Activated CD8-positive, alpha-beta memory T cell treated with anti-CD3 and anti-CD28 coated beads for 24 hours (primary cell): Measurements from ENCODE around the gene SLC9A3.
"Not testable (repeated sequence)": the region's sequence is repeated elsewhere in the genome, so short reads cannot be mapped to it uniquely, and the experiment has no call there.

Experiments used
- DNase-seq: peaks from one replicate; pipeline ENCODE4 v3.0.0-alpha.2; 2020

Gene SLC9A3

GRCh38 chr5:486597-486996 is 37.7 kb downstream of the SLC9A3 start:
- DNase-seq = not testable (repeated sequence)

GRCh38 chr5:485946-486491 is 38.2 kb downstream of the SLC9A3 start:
- DNase-seq = no peak

GRCh38 chr5:485113-485945 is 38.9 kb downstream of the SLC9A3 start:
- DNase-seq = no peak

GRCh38 chr5:484556-484955 is 39.7 kb downstream of the SLC9A3 start:
- DNase-seq = no peak

GRCh38 chr5:483434-484140 is 40.7 kb downstream of the SLC9A3 start:
- no peak for DNase-seq

GRCh38 chr5:483011-483410 is 41.2 kb downstream of the SLC9A3 start:
- DNase-seq = no peak

- DNase-seq = no peak
Observed at GRCh38 chr5:482506-482905, 41.7 kb downstream of the SLC9A3 start.

- DNase-seq = no peak
Observed at GRCh38 chr5:482021-482420, 42.2 kb downstream of the SLC9A3 start.

GRCh38 chr5:481347-481746 is 42.9 kb downstream of the SLC9A3 start:
- no peak for DNase-seq

- DNase-seq = no peak
Observed at GRCh38 chr5:479566-480319, 44.5 kb downstream of the SLC9A3 start.

- no peak for DNase-seq
Observed at GRCh38 chr5:478982-479535, 45.2 kb downstream of the SLC9A3 start.

- no peak for DNase-seq
Observed at GRCh38 chr5:478369-478981, 45.8 kb downstream of the SLC9A3 start.

GRCh38 chr5:477871-478270 is 46.4 kb downstream of the SLC9A3 start:
- no peak for DNase-seq

GRCh38 chr5:477247-477646 is 47.0 kb downstream of the SLC9A3 start:
- no peak for DNase-seq

- DNase-seq = no peak
Observed at GRCh38 chr5:476814-477175, 47.5 kb downstream of the SLC9A3 start.

- no peak for DNase-seq
Observed at GRCh38 chr5:476102-476813, 48.0 kb downstream of the SLC9A3 start.

- DNase-seq = no peak
Observed at GRCh38 chr5:475704-476101, 48.5 kb downstream of the SLC9A3 start.

- DNase-seq = no peak
Observed at GRCh38 chr5:474840-475661, 49.2 kb downstream of the SLC9A3 start.

- DNase-seq = not testable (repeated sequence)
Observed at GRCh38 chr5:474232-474839, 49.9 kb downstream of the SLC9A3 start.

GRCh38 chr5:473551-474192 is 50.6 kb downstream of the SLC9A3 start:
- DNase-seq = peak; percentile 81
